GM21515 (cell line): Measurements from ENCODE around the gene SLC39A9.
"Not testable (repeated sequence)": the region's sequence is repeated elsewhere in the genome, so short reads cannot be mapped to it uniquely, and the experiment has no call there.

Experiments used
- ATAC-seq: cut with Tn5 transposase; IDR thresholded peaks from one replicate; pipeline ENCODE4 v1.9.1; 2021; ENCODE audit not compliant: unreplicated experiment

SLC39A9 gene

GRCh38 chr14:69368381-69368780 lies 30.1 kb upstream of the SLC39A9 start:
- no peak for ATAC-seq

DNA sequence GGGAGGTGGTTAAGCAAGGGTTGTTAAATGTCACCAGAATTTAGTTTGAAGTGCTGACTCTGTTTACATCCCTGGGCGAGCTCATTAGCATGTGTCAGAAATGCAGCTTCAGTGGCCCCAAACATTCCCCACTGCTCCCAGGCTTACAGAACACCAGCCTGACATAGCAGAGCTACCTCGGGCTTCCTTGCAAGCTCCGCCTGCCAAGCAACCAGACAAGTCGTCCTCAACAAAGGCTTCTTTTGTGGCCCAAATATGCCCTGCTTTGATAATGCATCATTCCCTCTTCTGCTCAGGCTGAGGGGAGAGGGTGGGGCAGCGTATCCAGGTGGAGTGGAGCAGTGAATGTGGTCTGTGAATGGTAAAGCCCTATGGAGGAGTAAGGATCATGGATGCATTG lies 28.4 kb upstream of the SLC39A9 start:
- no peak for ATAC-seq

DNA sequence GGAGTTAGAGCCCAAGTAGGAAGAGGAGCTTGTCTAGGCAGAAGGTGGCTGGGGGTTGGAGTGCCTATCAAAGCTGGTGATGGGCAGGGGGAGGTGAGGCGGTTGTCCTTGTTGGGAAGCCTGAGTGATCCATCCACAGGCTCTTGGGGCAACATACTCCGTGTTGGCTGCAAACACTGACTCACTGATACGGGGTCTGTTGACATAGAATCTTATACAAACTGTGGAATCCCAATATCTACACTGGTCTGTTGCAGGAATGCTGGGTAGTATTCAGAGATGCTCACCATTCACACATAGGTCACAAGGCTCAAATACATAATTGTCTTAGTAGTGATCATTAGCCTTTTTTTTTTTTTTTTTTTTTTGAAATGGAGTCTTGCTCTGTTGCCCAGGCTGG lies 26.3 kb upstream of the SLC39A9 start:
- no peak for ATAC-seq

GRCh38 chr14:69373104-69373503 lies 25.4 kb upstream of the SLC39A9 start:
- ATAC-seq, result no peak

- ATAC-seq, result no peak
Measured at GRCh38 chr14:69374235-69374634, 24.3 kb upstream of the SLC39A9 start.

DNA sequence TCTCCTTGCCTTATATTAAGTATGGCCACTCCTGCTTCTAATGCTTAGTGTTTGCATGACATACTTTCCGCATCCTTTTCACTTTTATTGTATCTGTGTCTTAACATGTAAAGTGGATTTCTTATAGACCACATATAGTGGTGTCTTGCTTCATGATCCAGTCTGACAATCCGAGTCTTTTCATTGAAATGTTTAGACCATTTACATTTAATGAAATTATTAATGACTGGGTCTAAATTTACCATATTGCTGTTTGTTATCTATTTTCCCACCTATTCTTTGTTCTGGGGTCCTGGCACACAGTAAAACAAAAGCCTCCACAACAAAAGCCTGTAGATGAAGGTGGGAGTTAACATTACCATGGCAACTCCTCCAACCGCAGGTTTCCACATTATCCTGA lies 23.3 kb upstream of the SLC39A9 start:
- no peak for ATAC-seq

- no peak for ATAC-seq
Measured at GRCh38 chr14:69375722-69376121, 22.8 kb upstream of the SLC39A9 start.

DNA sequence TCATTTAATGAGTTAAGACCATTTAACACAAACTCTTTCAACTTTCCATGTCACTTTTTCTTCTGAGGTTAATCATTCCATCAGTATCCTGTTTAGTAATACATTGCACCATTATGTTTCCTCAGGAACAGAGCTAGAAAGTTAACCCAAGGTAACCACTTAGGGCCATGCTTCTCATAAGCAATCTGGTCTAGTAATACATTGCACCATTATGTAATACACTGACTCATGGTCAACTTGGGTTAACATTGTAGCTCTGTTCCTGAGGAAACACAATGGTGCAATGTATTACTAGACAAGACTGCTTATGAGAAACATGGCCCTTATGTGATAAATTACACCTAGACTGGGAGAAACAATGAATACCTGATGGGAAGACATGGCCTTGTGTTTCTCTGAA lies 22.1 kb upstream of the SLC39A9 start:
- ATAC-seq, result no peak

DNA sequence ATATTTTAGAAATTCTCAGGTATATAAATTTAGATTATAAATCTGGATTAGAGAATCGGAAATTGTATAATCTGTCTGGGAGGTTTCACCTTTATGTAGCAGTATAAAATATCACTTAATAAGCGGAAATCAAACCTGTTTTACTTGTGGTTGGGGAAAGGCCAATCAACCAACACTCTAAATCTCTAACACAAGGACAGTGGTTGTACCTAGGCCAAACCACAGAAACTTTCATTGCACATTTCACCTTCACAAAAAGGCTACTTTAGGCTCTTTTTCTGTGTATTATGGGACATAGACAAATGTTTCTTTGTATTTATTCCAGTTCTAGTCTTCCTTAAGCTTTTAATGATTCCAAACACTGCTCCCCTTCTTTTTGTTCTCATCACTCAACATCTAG lies 20.2 kb upstream of the SLC39A9 start:
- ATAC-seq, result no peak

DNA sequence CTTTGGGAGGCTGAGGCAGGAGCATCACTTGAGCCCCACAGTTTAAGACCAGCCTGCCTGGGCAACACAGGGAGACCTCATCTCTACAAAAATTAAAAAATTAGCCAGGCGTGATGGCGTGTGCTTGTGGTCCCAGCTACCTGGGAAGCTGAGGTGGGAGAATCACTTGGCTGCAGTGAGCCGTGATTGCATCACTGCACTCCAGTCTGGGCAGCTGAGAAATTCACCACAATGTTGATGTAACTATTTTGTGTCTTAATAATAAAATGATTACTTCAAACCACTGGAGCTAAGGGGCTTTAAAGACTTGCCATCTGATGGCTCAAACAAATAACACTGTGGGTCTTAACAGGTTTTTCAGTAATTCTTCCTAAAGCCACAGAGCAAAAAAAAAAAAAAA lies 11.2 kb upstream of the SLC39A9 start:
- ATAC-seq, result no peak

GRCh38 chr14:69391400-69391799 lies 7.1 kb upstream of the SLC39A9 start:
- ATAC-seq, result not testable (repeated sequence)

GRCh38 chr14:69392481-69392880 lies 6.0 kb upstream of the SLC39A9 start:
- no peak for ATAC-seq

DNA sequence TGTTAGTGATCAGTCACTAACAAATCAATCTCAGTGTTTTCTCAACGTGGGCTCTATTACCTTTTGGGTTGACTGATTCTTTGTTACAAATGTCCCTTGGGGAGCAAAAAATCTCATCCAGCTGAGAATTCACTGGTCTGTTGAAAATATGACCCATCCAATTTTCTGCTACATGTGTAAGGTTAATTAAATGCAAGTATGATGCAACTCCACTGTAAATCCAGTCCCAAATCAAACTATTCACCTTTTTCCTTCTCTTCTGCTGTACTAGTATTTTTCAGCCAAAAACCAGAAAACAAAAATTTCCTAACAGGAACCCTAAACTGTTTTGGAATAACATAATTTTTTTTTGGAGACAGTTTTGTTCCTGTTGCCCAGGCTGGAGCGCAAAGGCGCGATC lies 2.6 kb upstream of the SLC39A9 start:
- no peak for ATAC-seq

- no peak for ATAC-seq
Measured at GRCh38 chr14:69398818-69399210, 322 bp downstream of the SLC39A9 start.

DNA sequence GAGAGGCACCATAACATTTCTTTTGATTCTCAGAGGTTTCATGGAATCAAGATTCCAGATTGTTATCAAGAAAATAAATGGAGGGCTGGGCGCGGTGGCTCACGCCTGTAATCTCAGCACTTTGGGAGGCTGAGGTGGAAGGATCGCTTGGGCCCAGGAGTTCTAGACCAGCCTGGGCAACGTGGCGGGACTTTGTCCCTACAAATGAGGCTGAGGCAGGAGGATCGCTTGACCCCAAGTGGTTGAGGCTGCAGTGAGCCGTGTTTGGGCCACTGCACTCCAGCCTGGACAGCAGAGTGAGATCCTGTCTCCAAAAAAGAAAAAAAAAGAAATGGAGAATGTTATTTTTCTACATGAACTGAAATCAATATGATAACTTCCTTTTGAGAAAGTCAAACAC lies 1.3 kb downstream of the SLC39A9 start:
- ATAC-seq, result no peak

GRCh38 chr14:69400154-69400553 lies 1.7 kb downstream of the SLC39A9 start:
- ATAC-seq, result no peak

GRCh38 chr14:69401841-69402240 lies 3.3 kb downstream of the SLC39A9 start:
- ATAC-seq, result no peak

- no peak for ATAC-seq
Measured at GRCh38 chr14:69404478-69404877, 6.0 kb downstream of the SLC39A9 start.

- ATAC-seq, result no peak
Measured at GRCh38 chr14:69404883-69405282, 6.4 kb downstream of the SLC39A9 start.

DNA sequence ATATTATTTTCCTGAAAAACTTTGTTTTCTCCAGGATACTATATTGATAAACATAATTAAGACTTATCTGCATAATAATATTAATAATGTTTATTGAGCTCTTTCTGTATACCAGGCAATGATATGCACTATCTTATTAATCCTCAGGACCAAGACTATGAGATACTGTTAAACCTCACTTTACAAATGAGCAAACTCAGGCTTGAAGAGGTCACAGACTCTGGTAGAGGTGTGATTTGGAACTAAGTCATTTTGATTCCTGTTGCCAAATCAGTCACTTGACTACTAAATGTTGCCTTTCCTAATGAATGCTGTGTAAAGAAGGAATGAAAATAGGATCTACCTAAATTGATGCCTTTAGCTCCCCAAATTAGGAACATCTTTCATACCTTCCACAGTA lies 7.3 kb downstream of the SLC39A9 start:
- no peak for ATAC-seq

GRCh38 chr14:69408331-69408960 lies 10.0 kb downstream of the SLC39A9 start:
- no peak for ATAC-seq

- no peak for ATAC-seq
Measured at GRCh38 chr14:69413483-69413882, 15.0 kb downstream of the SLC39A9 start.

GRCh38 chr14:69416087-69416486 lies 17.6 kb downstream of the SLC39A9 start:
- not testable (repeated sequence) for ATAC-seq

- ATAC-seq, result no peak
Measured at GRCh38 chr14:69423279-69423678, 24.8 kb downstream of the SLC39A9 start.
